HEK293 (cell line): ENCODE results near the gene CPT1C.

Experiments used
- CTCF ChIA-PET: fragments of 350-600 bp; formaldehyde crosslinking; extraction: SDS; loops from one replicate; lab custom pipeline; 2021; ENCODE audit warnings: antibody characterized with exemption; lab: Yijun Ruan, JAX
- POLR2A ChIA-PET: fragments of 300-600 bp; formaldehyde crosslinking; extraction: SDS; loops from one replicate; lab custom pipeline; 2020; ENCODE audit warnings: antibody characterized with exemption, inconsistent platforms; lab: Yijun Ruan, JAX
- H3K27ac ChIP-seq: fragments of 200-500 bp; sonication (Bioruptor generic); 2 replicates; pipeline ENCODE4 v1.5.1; 2014; ENCODE audit warnings: low read depth, low read length, control low read depth, inconsistent platforms; ENCODE audit errors: extremely low read depth
- H3K36me3 ChIP-seq, 2 experiments: fragments of 200-500 bp in 1 of 2; sonication (Bioruptor generic) in 1 of 2; 1 replicate in 1 of 2; 2 replicates in 1 of 2; pipeline ENCODE4 v1.5.1; 2014 to 2017; ENCODE audit warnings: inconsistent platforms in 2 of 2, low read length in 2 of 2; ENCODE audit not compliant: control insufficient read depth in 2 of 2, insufficient read depth in 1 of 2
- H3K4me1 ChIP-seq: fragments of 200-500 bp; sonication (Bioruptor generic); 2 replicates; pipeline ENCODE4 v1.5.1; 2014; ENCODE audit warnings: mild to moderate bottlenecking, low read length, inconsistent platforms; ENCODE audit not compliant: control insufficient read depth, insufficient read depth
- H3K4me3 ChIP-seq: 2 replicates; pipeline ENCODE4 v1.5.1; 2011; ENCODE audit warnings: low read depth, mild to moderate bottlenecking, control low read depth, low read length, moderate library complexity
- H3K9me3 ChIP-seq: fragments of 200-500 bp; sonication (Bioruptor generic); 2 replicates; pipeline ENCODE4 v1.5.1; 2014; ENCODE audit warnings: low read depth, low read length, inconsistent platforms; ENCODE audit not compliant: control insufficient read depth, insufficient read depth
- EGR2 ChIP-seq: fragments of 450-650 bp; formaldehyde crosslinking; IDR thresholded peaks from 2 replicates; pipeline ENCODE4 v1.5.1; 2016; ENCODE audit warnings: low read depth, missing biosample characterization, missing genetic modification characterization
- KLF10 ChIP-seq: fragments of 450-650 bp; IDR thresholded peaks from 2 replicates; pipeline ENCODE4 v1.5.1; 2018; ENCODE audit warnings: missing biosample characterization, mild to moderate bottlenecking, missing genetic modification characterization
- KLF9 ChIP-seq: fragments of 450-650 bp; formaldehyde crosslinking; IDR thresholded peaks from 2 replicates; pipeline ENCODE4 v1.5.1; 2016; ENCODE audit warnings: missing biosample characterization, missing genetic modification characterization, low read depth
- PBX3 ChIP-seq: sonication (generic); formaldehyde crosslinking; IDR thresholded peaks from 2 replicates; pipeline ENCODE4 v1.8.1; 2022; ENCODE audit warnings: mild to moderate bottlenecking, moderate library complexity, missing genetic modification reagents
- PRDM1 ChIP-seq: fragments of 450-650 bp; formaldehyde crosslinking; IDR thresholded peaks from 2 replicates; pipeline ENCODE4; 2016; ENCODE audit warnings: missing biosample characterization, missing genetic modification characterization
- SP2 ChIP-seq: fragments of 450-650 bp; formaldehyde crosslinking; IDR thresholded peaks from 2 replicates; pipeline ENCODE4 v1.5.1; 2016; ENCODE audit warnings: missing biosample characterization, missing genetic modification characterization
- SP3 ChIP-seq: fragments of 450-650 bp; formaldehyde crosslinking; IDR thresholded peaks from 2 replicates; pipeline ENCODE4 v1.5.1; 2016; ENCODE audit warnings: missing biosample characterization, missing genetic modification characterization
- SP7 ChIP-seq: fragments of 450-650 bp; formaldehyde crosslinking; IDR thresholded peaks from 2 replicates; pipeline ENCODE4 v1.5.1; 2016; ENCODE audit warnings: missing biosample characterization, missing genetic modification characterization
- ZBTB21 ChIP-seq: fragments of 450-650 bp; formaldehyde crosslinking; IDR thresholded peaks from 2 replicates; pipeline ENCODE4 v1.5.1; 2017; ENCODE audit warnings: missing biosample characterization, missing genetic modification characterization
- ZFP37 ChIP-seq: fragments of 450-650 bp; formaldehyde crosslinking; IDR thresholded peaks from 2 replicates; pipeline ENCODE4 v1.5.1; 2016; ENCODE audit warnings: missing biosample characterization, missing genetic modification characterization
- ZFP69B ChIP-seq: fragments of 450-650 bp; formaldehyde crosslinking; IDR thresholded peaks from 2 replicates; pipeline ENCODE4 v1.5.1; 2016; ENCODE audit warnings: missing biosample characterization, missing genetic modification characterization
- ZNF155 ChIP-seq: fragments of 450-650 bp; formaldehyde crosslinking; IDR thresholded peaks from 2 replicates; pipeline ENCODE4 v1.5.1; 2016; ENCODE audit warnings: missing biosample characterization, missing genetic modification characterization
- ZNF202 ChIP-seq: fragments of 450-650 bp; formaldehyde crosslinking; IDR thresholded peaks from 2 replicates; pipeline ENCODE4 v1.5.1; 2016; ENCODE audit warnings: missing biosample characterization, missing genetic modification characterization, borderline replicate concordance
- ZNF280D ChIP-seq: fragments of 450-650 bp; formaldehyde crosslinking; IDR thresholded peaks from 2 replicates; pipeline ENCODE4 v1.5.1; 2016; ENCODE audit warnings: missing biosample characterization, missing genetic modification characterization
- ZNF394 ChIP-seq: fragments of 450-650 bp; formaldehyde crosslinking; IDR thresholded peaks from 2 replicates; pipeline ENCODE4 v1.5.1; 2016; ENCODE audit warnings: missing biosample characterization, missing genetic modification characterization, mild to moderate bottlenecking, moderate library complexity, borderline replicate concordance
- ZNF426 ChIP-seq: fragments of 450-650 bp; formaldehyde crosslinking; IDR thresholded peaks from 2 replicates; pipeline ENCODE4 v1.5.1; 2017; ENCODE audit warnings: missing biosample characterization, missing genetic modification characterization, mild to moderate bottlenecking, inconsistent platforms, moderate library complexity
- ZNF488 ChIP-seq: fragments of 450-650 bp; formaldehyde crosslinking; IDR thresholded peaks from 2 replicates; pipeline ENCODE4 v1.5.1; 2016; ENCODE audit warnings: missing biosample characterization, missing genetic modification characterization
- ZNF501 ChIP-seq: fragments of 450-650 bp; formaldehyde crosslinking; IDR thresholded peaks from 2 replicates; pipeline ENCODE4 v1.5.1; 2016; ENCODE audit warnings: missing biosample characterization, missing genetic modification characterization
- ZNF530 ChIP-seq: fragments of 450-650 bp; formaldehyde crosslinking; IDR thresholded peaks from 2 replicates; pipeline ENCODE4 v1.5.1; 2016; ENCODE audit warnings: low read depth, missing biosample characterization, missing genetic modification characterization
- ZNF629 ChIP-seq: fragments of 450-650 bp; formaldehyde crosslinking; IDR thresholded peaks from 2 replicates; pipeline ENCODE4 v1.5.1; 2017; ENCODE audit warnings: missing biosample characterization, missing genetic modification characterization
- ZNF677 ChIP-seq: fragments of 450-650 bp; IDR thresholded peaks from 2 replicates; pipeline ENCODE4 v1.5.0; 2018; ENCODE audit warnings: missing biosample characterization, mild to moderate bottlenecking, missing genetic modification characterization, moderate library complexity
- ZNF704 ChIP-seq: fragments of 450-650 bp; formaldehyde crosslinking; IDR thresholded peaks from 2 replicates; pipeline ENCODE4 v1.5.1; 2016; ENCODE audit warnings: missing biosample characterization, missing genetic modification characterization
- ZSCAN30 ChIP-seq: fragments of 450-650 bp; IDR thresholded peaks from 2 replicates; pipeline ENCODE4 v1.5.1; 2018; ENCODE audit warnings: missing biosample characterization, mild to moderate bottlenecking, missing genetic modification characterization, moderate library complexity
- ZSCAN4 ChIP-seq: fragments of 450-650 bp; formaldehyde crosslinking; IDR thresholded peaks from 2 replicates; pipeline ENCODE4 v1.5.1; 2017; ENCODE audit warnings: missing biosample characterization, missing genetic modification characterization

The CPT1C gene

GRCh38 chr19:49676136-49676783 lies 14.7 kb upstream of the CPT1C start (continued):
- peak; percentile 22; the same call in 1 of the 2 replicates for TF ChIP-seq ZSCAN30 (tag by site-specific recombination)
- TF ChIP-seq EGR2 (tag by site-specific recombination): peak; percentile 31; the same call in 1 of the 2 replicates
- TF ChIP-seq ZFP69B (tag by site-specific recombination): peak; percentile 21; the same call in 1 of the 2 replicates
- TF ChIP-seq KLF9 (tag by site-specific recombination): peak; percentile 86
- TF ChIP-seq ZNF704 (tag by site-specific recombination): no peak
- TF ChIP-seq PRDM1 (tag by site-specific recombination): no peak
- TF ChIP-seq ZNF501 (tag by site-specific recombination): peak; percentile 62; the same call in 1 of the 2 replicates
- peak; percentile 82 for TF ChIP-seq SP7 (tag by site-specific recombination)
- no peak for TF ChIP-seq ZSCAN4
- peak; percentile 22; the same call in 1 of the 2 replicates for TF ChIP-seq ZNF394 (tag by site-specific recombination)
- peak; percentile 61; the same call in 1 of the 2 replicates for TF ChIP-seq KLF10
- no peak for TF ChIP-seq ZNF530 (tag by site-specific recombination)
- peak; percentile 58; the same call in 1 of the 2 replicates for TF ChIP-seq ZBTB21 (tag by site-specific recombination)
- 0 out of 2 replicates have a peak, but pooled peaks have one; percentile 53 for TF ChIP-seq ZNF280D (tag by site-specific recombination)
- no peak for TF ChIP-seq ZFP37 (tag by site-specific recombination)
- TF ChIP-seq ZNF629 (tag by site-specific recombination): peak; percentile 65
- TF ChIP-seq ZNF488 (tag by site-specific recombination): no peak
- TF ChIP-seq ZNF155: no peak
- TF ChIP-seq ZNF202: no peak

GRCh38 chr19:49676784-49677230 lies 14.1 kb upstream of the CPT1C start:
- Histone ChIP-seq H3K36me3 (peaks cover 18% of the 10 kb centered on the region in 2 experiments; a peak in 2 of 3 replicates), H3K27ac (peak overlapping the region; percentile 94), H3K4me3 (peak overlapping the region; percentile 76), H3K9me3 (no peaks in the 10 kb centered on the region), H3K4me1 (peaks cover 21% of the 10 kb centered on the region)
- TF ChIP-seq PBX3 (CRISPR knock-in tag): peak; percentile 99
- TF ChIP-seq ZNF677 (tag by site-specific recombination): peak; percentile 69; the same call in 1 of the 2 replicates
- no peak for TF ChIP-seq ZNF426 (tag by site-specific recombination)
- peak; percentile 95; the same call in 1 of the 2 replicates for TF ChIP-seq SP3 (tag by site-specific recombination)
- peak; percentile 88 for TF ChIP-seq SP2 (tag by site-specific recombination)
- CTCF ChIA-PET: interaction anchor here (0.7 to 4.4 kb wide), 10 partner anchors 12 to 203 kb away, joined by 3 to 27 read pairs (median 4); partner anchors contain the start of genes BCL2L12, IRF3, PRRG2 and RRAS
- POLR2A ChIA-PET: interaction anchor here (0.5 to 3.8 kb wide), 32 partner anchors 10 to 603 kb away, joined by 3 to 56 read pairs (median 6); partner anchors contain the start of genes AKT1S1, ALDH16A1, AP2A1 and ATF5
